Endothelial cell of umbilical vein (primary cell): Measurements from ENCODE around the gene SCN3B. TPM values are rescaled to one million over a fixed set of nuclear protein-coding genes. Genes with fewer than 3 reads are reported as not detected.

Experiments
- BruUV-seq: library from RNA; stranded (reverse); fragments of 400-500 nt; replicated peaks from 2 replicates; lab custom pipeline; 2021; lab: Mats Ljungman, UMichigan
- CTCF ChIA-PET: fragments of 300-600, 350-600 bp; sonication (Branson Sonifier 250); formaldehyde crosslinking; loops from one replicate; lab custom pipeline; 2021; ENCODE audit warnings: antibody characterized with exemption, inconsistent platforms; lab: Charles Lee
- POLR2A ChIA-PET: fragments of 300-600, 350-600 bp; sonication (Branson Sonifier 250); formaldehyde crosslinking; loops from one replicate; lab custom pipeline; 2021; ENCODE audit warnings: antibody characterized with exemption, inconsistent platforms; lab: Charles Lee
- DNase-seq: peaks from one replicate; pipeline ENCODE4 v3.0.0-alpha.2; 2011; ENCODE audit warnings: low read depth, low spot score
- FAIRE-seq: peaks from 2 replicates; lab custom pipeline; 2011; peaks lifted over from hg19 to GRCh38; lab: Jason Lieb, UNC
- H2AFZ ChIP-seq: 2 replicates; pipeline ENCODE4 v1.6.0; 2012; ENCODE audit warnings: low read depth, low read length, control low read depth, inconsistent platforms
- H3K27ac ChIP-seq: 2 replicates; pipeline ENCODE4 v1.5.1; 2011; ENCODE audit warnings: low read depth, mild to moderate bottlenecking, control low read depth, low read length, moderate library complexity; ENCODE audit not compliant: insufficient read depth
- H3K27me3 ChIP-seq, 2 experiments: 2 replicates each; pipeline versions ENCODE4 v1.6.0 to v1.6.1; 2011; ENCODE audit warnings: low read length in 2 of 2, mixed read lengths in 1 of 2; ENCODE audit not compliant: control insufficient read depth in 2 of 2, insufficient read depth in 2 of 2
- H3K36me3 ChIP-seq, 2 experiments: 2 replicates in 1 of 2; 3 replicates in 1 of 2; pipeline ENCODE4 v1.5.1; 2011; ENCODE audit warnings: low read length in 2 of 2, mild to moderate bottlenecking in 1 of 2, moderate library complexity in 1 of 2; ENCODE audit not compliant: control insufficient read depth in 2 of 2, insufficient read depth in 2 of 2; ENCODE audit errors: extremely low read depth in 1 of 2
- H3K4me1 ChIP-seq: 3 replicates; pipeline ENCODE4 v1.5.1; 2011; ENCODE audit warnings: mild to moderate bottlenecking, low read length; ENCODE audit not compliant: control insufficient read depth, insufficient read depth; ENCODE audit errors: extremely low read depth
- H3K4me2 ChIP-seq: 2 replicates; pipeline ENCODE4 v1.6.1; 2011; ENCODE audit warnings: low read length, control low read depth, mixed read lengths; ENCODE audit not compliant: insufficient read depth
- H3K4me3 ChIP-seq, 3 experiments: fragments of 200-600 bp in 1 of 3; sonication (generic), shearing (Covaris generic) in 1 of 3; replicated peaks in 1 of 3; 2 replicates each; pipeline ENCODE4 v1.5.1; 2011 to 2016; ENCODE audit warnings: control low read depth in 3 of 3, low read length in 3 of 3, mild to moderate bottlenecking in 2 of 3, inconsistent platforms in 1 of 3, low read depth in 1 of 3, moderate library complexity in 1 of 3; ENCODE audit not compliant: insufficient read depth in 1 of 3
- H3K79me2 ChIP-seq: 2 replicates; pipeline ENCODE4 v1.6.0; 2012; ENCODE audit warnings: low read length, inconsistent platforms; ENCODE audit not compliant: control insufficient read depth, insufficient read depth
- H3K9ac ChIP-seq: replicated peaks from 2 replicates; pipeline ENCODE3; 2011; ENCODE audit warnings: low read length, control low read depth; ENCODE audit not compliant: insufficient read depth; ENCODE audit errors: extremely low read depth
- H3K9me1 ChIP-seq: replicated peaks from 3 replicates; pipeline ENCODE4 v1.6.0; 2011; ENCODE audit warnings: mild to moderate bottlenecking, low read length; ENCODE audit not compliant: control insufficient read depth, insufficient read depth; ENCODE audit errors: extremely low read depth
- H3K9me3 ChIP-seq: replicated peaks from 2 replicates; pipeline ENCODE4 v1.5.1; 2012; ENCODE audit warnings: low read length, inconsistent platforms; ENCODE audit not compliant: control insufficient read depth, insufficient read depth
- H4K20me1 ChIP-seq: replicated peaks from 2 replicates; pipeline ENCODE3; 2011; ENCODE audit warnings: mild to moderate bottlenecking, low read length; ENCODE audit not compliant: control insufficient read depth, insufficient read depth; ENCODE audit errors: extremely low read depth
- EZH2 ChIP-seq: IDR thresholded peaks from 2 replicates; pipeline ENCODE4 v1.6.1; 2012; ENCODE audit warnings: borderline replicate concordance, low read depth, mild to moderate bottlenecking, moderate library complexity, low read length, inconsistent platforms; ENCODE audit not compliant: severe bottlenecking
- FOS ChIP-seq: IDR thresholded peaks from 2 replicates; pipeline ENCODE4 v1.6.1; 2011; ENCODE audit warnings: mild to moderate bottlenecking, low read length, moderate library complexity, borderline replicate concordance; ENCODE audit not compliant: insufficient read depth
- GATA2 ChIP-seq: IDR thresholded peaks from 2 replicates; pipeline ENCODE4 v1.7.0; 2011; ENCODE audit warnings: low read depth, mild to moderate bottlenecking, moderate library complexity, mixed read lengths, low read length; ENCODE audit not compliant: insufficient read length, insufficient read depth
- JUN ChIP-seq: IDR thresholded peaks from 2 replicates; pipeline ENCODE4 v1.6.1; 2011; ENCODE audit warnings: borderline replicate concordance, low read depth; ENCODE audit not compliant: insufficient read length, insufficient read depth
- MYC ChIP-seq: IDR thresholded peaks from one replicate; pipeline ENCODE4 v1.6.1; 2011; ENCODE audit warnings: mild to moderate bottlenecking, low read depth, low read length
- POLR2A ChIP-seq: IDR thresholded peaks from 2 replicates; pipeline ENCODE4 v1.6.1; 2012; ENCODE audit warnings: low read depth, mild to moderate bottlenecking, control low read depth, low read length
- POLR2AphosphoS5 ChIP-seq: IDR thresholded peaks from 2 replicates; pipeline ENCODE4 v1.6.1; 2012; ENCODE audit warnings: low read depth, mild to moderate bottlenecking, control low read depth, low read length, moderate library complexity; ENCODE audit not compliant: insufficient read depth
- dilution Hi-C: fragments of 300-500 bp; cut with MboI; formaldehyde crosslinking; loops from one replicate; pipeline ENCODE4 v1.15.0; 2019; ENCODE audit warnings: low sequenced_read_pairs; ENCODE audit not compliant: extremely low pct_ligation_motif_present
- intact Hi-C: fragments of 100-400 bp; cut with micrococcal nuclease; formaldehyde crosslinking; loops from one replicate; pipeline ENCODE4 v1.10.0; 2022
- polyA plus RNA-seq, 4 experiments: library from polyadenylated mRNA; depleted of rRNA in 3 of 4; stranded (reverse) in 3 of 4; unstranded in 1 of 4; fragments of >200 nt; gene quantifications; 2 replicates each; pipeline versions ENCODE4 v1.2.1 to v1.2.3, GENCODE V29; 2011 to 2012; ENCODE audit warnings: missing spikeins in 1 of 4
- total RNA-seq: library from RNA; stranded (reverse); gene quantifications from 2 replicates; pipeline ENCODE4 v1.2.3, GENCODE V29; 2021
- TF ChIP-seq, protein P1 (sequence below), 2 donors: IDR thresholded peaks; 1 replicate in 1 of 2; 2 replicates in 1 of 2; pipeline ENCODE4 v1.5.1; 2011; ENCODE audit warnings: low read length in 2 of 2, mild to moderate bottlenecking in 2 of 2, moderate library complexity in 2 of 2, control low read depth in 1 of 2, inconsistent platforms in 1 of 2, low read depth in 1 of 2; ENCODE audit not compliant: insufficient read depth in 1 of 2; ENCODE audit errors: extremely low read depth in 1 of 2
- TF ChIP-seq, protein P2 (sequence below): IDR thresholded peaks from 2 replicates; pipeline ENCODE4 v1.6.1; 2011; ENCODE audit not compliant: insufficient read depth, insufficient read length

SCN3B gene
- total and polyA plus RNA-seq, 2 donors (not counting 3 experiments of a cell fraction or from before 2014, with no cell fraction given) = 0.72 to 1.4 TPM

DNA sequence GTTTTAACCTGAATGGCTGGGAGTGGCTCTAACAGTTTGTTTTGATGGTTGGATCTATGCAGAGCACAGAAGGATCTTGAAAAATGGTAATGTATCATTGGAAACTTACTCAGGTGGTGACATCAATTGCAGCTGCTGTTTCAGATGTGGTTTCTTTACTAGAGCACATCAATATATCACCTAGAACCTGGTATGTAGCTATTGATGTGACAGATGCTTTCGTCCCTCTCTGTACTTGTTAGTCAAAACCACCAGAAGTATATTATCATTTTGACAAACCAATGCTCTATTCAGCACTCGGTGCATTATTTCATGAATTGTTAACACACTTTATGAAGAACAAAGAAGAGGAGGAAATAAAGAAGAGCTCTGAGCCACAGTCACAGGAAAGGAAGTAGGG is 26.6 kb upstream of the SCN3B start:
- H4K20me1 ChIP-seq = no peaks in the 10 kb centered on the region
- dilution Hi-C loops = no loop called here
- H3K4me2 ChIP-seq = no peak overlapping the region
- POLR2A ChIA-PET = no interaction called here
- H3K4me1 ChIP-seq = no peaks in the 10 kb centered on the region
- TF ChIP-seq, protein P1, sequence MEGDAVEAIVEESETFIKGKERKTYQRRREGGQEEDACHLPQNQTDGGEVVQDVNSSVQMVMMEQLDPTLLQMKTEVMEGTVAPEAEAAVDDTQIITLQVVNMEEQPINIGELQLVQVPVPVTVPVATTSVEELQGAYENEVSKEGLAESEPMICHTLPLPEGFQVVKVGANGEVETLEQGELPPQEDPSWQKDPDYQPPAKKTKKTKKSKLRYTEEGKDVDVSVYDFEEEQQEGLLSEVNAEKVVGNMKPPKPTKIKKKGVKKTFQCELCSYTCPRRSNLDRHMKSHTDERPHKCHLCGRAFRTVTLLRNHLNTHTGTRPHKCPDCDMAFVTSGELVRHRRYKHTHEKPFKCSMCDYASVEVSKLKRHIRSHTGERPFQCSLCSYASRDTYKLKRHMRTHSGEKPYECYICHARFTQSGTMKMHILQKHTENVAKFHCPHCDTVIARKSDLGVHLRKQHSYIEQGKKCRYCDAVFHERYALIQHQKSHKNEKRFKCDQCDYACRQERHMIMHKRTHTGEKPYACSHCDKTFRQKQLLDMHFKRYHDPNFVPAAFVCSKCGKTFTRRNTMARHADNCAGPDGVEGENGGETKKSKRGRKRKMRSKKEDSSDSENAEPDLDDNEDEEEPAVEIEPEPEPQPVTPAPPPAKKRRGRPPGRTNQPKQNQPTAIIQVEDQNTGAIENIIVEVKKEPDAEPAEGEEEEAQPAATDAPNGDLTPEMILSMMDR (IDR thresholded peaks at IDR 0.05; ENCODE audit: extremely low read depth in 1 of 2, insufficient read depth in 1 of 2, low read depth in 1 of 2, low read length in 2 of 2) = no peak
- no peak for TF ChIP-seq GATA2
- TF ChIP-seq FOS = no peak
- no peak for TF ChIP-seq JUN
- no peak for TF ChIP-seq MYC
- TF ChIP-seq, protein P2, sequence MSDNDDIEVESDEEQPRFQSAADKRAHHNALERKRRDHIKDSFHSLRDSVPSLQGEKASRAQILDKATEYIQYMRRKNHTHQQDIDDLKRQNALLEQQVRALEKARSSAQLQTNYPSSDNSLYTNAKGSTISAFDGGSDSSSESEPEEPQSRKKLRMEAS = no peak
- no peak for TF ChIP-seq POLR2A
- no peak for TF ChIP-seq POLR2AphosphoS5
- no peak for TF ChIP-seq EZH2
- BruUV-seq = no TSS peak
- H2AFZ ChIP-seq = no peak overlapping the region
- H3K79me2 ChIP-seq = no peaks in the 10 kb centered on the region
- FAIRE-seq (no peak), DNase-seq (no peak)
- H3K9me1 ChIP-seq = no peaks in the 10 kb centered on the region
- CTCF ChIA-PET = interaction anchor here (1.1 to 2.3 kb wide), 3 partner anchors 9 to 30 kb away, joined by 4 to 8 read pairs (median 4); no protein-coding TSS in a partner anchor
- intact Hi-C loops = no loop called here
- no peaks in the 10 kb centered on the region for H3K27me3 ChIP-seq
- H3K27ac ChIP-seq = no peak overlapping the region
- no peaks in the 10 kb centered on the region for H3K36me3 ChIP-seq
- H3K9me3 ChIP-seq = no peaks in the 10 kb centered on the region
- H3K9ac ChIP-seq = no peak overlapping the region
- no peak overlapping the region for H3K4me3 ChIP-seq
